ACHN (cell line): Measurements from ENCODE around the gene VTN.

Experiments
- DNase-seq: peaks from one replicate; pipeline ENCODE4 v3.0.0-alpha.2; 2015
- in situ Hi-C: cut with HindIII; loops from 2 replicates; pipeline ENCODE4 v1.10.0; 2017; ENCODE audit warnings: low sequenced_read_pairs, low pct_ligation_motif_present, low pct_unique_long_range_greater_than_20kb

The VTN gene

DNA sequence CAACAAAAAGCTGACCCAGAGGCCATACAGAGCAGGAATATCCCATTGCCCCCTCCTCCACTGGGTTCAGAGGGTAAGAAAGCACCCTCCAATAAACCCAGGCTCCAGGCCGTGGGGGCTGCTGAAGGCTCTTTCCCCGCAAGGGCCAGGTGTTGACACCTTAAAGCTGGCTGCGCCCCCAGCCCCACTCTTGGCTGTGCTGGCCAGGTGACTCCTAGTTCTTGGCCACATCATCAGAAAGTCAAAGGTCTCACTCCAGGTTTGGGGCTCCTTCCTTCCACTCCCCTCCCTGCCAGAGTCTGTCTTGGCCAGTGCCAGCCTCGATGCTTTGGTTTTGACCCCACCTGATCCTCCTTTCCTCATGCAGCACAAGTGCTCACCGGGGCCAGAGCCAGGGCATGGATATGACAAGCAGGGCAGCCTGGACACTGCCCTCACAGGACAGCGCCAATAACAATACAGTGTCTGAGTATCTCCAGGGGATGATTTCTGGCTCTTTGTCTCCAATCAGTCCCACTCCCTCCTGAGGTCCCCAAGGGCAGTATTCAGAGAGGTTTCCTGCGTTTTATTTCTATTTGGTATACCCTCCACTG is 27.7 kb upstream of the VTN start:
- no peak for DNase-seq
- in situ Hi-C loops: no loop called here

DNA sequence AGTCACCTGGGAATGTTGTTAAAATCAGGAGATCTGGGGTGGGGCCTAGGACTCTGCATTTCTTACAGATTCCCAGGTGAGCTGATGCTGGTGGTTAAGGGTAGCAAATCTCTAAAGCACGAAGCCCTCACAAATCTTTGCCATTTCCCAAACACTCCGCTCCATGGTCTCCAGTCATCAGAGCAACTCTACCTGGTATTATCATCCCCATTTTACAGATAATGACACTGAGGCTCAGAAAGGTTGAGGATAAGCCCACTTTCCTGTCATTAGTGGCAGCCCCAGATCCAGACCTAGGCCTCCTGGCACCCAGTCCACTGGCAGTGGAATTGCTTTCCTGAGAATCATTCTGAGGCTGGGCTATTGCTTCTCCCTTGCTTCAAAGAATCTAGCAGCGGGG is 27.2 kb upstream of the VTN start:
- in situ Hi-C loops: no loop called here
- no peak for DNase-seq

GRCh38 chr17:28396635-28397239 is 26.6 kb upstream of the VTN start:
- in situ Hi-C loops: no loop called here

GRCh38 chr17:28395968-28396367 is 25.9 kb upstream of the VTN start:
- no peak for DNase-seq
- in situ Hi-C loops: no loop called here

More at GRCh38 chr17:28396635-28397239, 26.6 kb upstream of the VTN start:
- no peak for DNase-seq

DNA sequence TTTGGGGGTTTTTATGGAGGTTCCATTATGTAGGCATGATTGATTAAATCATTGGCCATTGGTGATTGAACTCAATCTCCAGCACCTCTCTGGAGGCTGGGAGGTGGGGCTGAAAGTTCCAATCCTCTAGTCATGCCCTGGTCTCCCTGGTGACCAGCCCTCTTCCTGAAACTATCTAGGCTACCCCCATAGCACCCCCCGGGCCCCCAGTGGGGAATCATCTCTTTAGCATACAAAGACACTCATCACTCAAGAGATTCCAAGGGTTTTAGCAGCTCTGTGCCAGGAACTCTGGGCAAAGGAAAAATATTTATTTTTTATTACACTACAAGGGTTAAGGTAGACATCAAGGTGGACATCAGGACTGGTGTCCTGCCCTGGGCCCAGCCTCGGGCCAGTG is 25.3 kb upstream of the VTN start:
- DNase-seq: no peak
- in situ Hi-C loops: no loop called here

- in situ Hi-C loops: no loop called here
- peak; percentile 36 for DNase-seq
Observed at GRCh38 chr17:28394337-28395116, 24.4 kb upstream of the VTN start.

DNA sequence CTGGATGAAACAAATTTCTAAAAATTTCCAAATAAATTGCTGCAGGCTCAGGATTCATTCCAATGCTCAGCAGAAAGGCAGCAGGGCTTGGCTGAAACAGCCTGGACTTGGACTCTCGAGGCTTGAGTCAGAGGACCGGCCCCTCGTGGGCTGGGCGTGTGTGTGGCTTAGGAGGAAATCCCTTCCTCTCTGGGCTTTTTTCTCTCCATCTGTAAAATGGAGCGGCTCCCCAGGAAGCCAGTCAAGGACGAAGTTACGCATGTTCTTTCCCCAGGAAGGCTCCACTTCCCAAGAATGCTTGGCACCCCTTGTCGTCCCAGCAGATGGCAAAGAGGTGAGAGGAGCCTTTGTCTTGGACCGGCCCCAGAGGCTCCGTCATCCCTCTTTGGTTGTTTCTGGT is 22.4 kb upstream of the VTN start:
- in situ Hi-C loops: no loop called here
- no peak for DNase-seq

DNA sequence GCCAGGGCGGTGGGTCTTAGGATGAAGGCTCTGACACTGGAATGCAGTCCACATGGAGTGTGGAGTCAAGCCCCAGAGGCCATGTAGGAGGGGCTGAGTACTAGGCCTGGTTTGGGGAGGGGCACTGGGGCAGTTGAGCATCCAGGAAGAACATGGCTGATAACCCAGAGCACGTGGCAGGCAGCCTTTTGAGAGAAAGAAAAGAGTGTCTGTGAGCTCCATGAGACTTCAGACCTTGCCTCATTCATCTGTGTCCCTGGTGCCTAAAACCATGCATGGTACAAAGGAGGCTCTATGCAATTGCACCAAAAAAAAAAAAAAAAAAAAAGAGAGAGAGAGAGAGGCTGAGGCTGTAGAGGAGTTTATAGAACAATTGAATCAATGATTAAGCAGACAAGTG is 21.3 kb upstream of the VTN start:
- no peak for DNase-seq
- in situ Hi-C loops: no loop called here

- in situ Hi-C loops: no loop called here
- no peak for DNase-seq
Observed at GRCh38 chr17:28390984-28391383, 20.9 kb upstream of the VTN start.

DNA sequence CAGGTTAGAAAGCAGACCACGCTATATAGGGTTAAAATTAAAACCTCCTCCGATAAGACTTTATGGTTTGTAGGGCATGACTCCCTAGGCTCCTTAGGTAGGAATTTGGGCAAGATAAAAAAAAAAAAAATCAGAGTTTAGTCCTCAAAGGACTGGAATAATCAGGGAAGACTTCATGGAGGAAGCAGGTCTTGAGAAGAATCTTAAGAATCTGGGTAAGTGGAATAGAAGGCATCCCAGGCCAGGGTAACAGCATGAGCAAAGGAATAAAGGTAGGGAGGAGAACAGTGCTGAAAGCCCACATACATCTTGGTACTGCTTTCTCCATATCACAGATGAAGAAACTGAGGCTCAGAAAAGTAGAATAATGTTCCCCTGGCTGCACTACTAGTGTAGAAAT is 20.5 kb upstream of the VTN start:
- DNase-seq: no peak
- in situ Hi-C loops: no loop called here

GRCh38 chr17:28390141-28390540 is 20.0 kb upstream of the VTN start:
- in situ Hi-C loops: no loop called here
- no peak for DNase-seq

DNA sequence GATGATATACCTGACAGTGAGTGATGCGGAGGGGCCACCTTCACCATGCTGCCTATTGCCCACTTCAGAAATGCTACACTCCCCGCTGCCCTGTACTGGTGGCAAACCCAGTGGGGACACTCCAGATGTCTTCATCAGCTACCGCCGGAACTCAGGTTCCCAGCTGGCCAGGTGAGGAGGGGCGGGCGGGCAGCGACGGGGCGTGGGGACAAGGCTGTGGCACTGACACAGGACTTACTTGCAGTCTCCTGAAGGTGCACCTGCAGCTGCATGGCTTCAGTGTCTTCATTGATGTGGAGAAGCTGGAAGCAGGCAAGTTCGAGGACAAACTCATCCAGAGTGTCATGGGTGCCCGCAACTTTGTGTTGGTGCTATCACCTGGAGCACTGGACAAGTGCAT is 18.0 kb upstream of the VTN start:
- in situ Hi-C loops: no loop called here
- DNase-seq: no peak

DNA sequence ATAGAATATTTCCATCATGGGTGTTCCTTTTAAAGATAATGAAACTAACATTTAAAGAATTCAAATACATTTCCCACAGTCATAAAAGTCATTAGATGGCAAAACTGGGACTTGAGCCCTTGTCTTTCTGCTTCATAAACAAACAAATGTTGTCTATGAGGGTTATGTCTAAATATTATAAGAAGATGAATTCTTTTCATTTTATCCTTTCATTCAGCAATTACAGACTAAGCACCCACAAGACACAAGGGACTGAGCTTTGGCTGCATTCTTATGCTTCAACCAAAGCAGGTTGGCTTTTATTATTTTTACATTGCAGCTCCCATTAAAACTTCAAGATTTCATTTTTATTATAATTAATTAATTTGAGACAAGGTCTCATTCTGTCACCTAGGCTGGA is 16.3 kb upstream of the VTN start:
- DNase-seq: no peak
- in situ Hi-C loops: no loop called here

- in situ Hi-C loops: no loop called here
- no peak for DNase-seq
Observed at GRCh38 chr17:28385406-28385805, 15.3 kb upstream of the VTN start.

- DNase-seq: peak; percentile 15
- in situ Hi-C loops: no loop called here
Observed at GRCh38 chr17:28385037-28385400, 14.9 kb upstream of the VTN start.

- DNase-seq: peak; percentile 87
- in situ Hi-C loops: no loop called here
Observed at GRCh38 chr17:28384281-28385036, 14.4 kb upstream of the VTN start.

DNA sequence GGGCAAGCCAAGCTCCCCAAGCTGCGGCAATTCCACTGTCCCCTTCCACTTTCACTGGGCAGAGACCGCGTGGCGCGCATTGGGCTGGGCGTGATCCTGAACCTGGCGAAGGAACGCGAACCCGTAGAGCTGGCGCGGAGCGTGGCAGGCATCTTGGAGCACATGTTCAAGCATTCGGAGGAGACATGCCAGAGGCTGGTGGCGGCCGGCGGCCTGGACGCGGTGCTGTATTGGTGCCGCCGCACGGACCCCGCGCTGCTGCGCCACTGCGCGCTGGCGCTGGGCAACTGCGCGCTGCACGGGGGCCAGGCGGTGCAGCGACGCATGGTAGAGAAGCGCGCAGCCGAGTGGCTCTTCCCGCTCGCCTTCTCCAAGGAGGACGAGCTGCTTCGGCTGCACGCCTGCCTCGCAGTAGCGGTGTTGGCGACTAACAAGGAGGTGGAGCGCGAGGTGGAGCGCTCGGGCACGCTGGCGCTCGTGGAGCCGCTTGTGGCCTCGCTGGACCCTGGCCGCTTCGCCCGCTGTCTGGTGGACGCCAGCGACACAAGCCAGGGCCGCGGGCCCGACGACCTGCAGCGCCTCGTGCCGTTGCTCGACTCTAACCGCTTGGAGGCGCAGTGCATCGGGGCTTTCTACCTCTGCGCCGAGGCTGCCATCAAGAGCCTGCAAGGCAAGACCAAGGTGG is 11.2 kb upstream of the VTN start:
- DNase-seq: no peak
- in situ Hi-C loops: no loop called here

DNA sequence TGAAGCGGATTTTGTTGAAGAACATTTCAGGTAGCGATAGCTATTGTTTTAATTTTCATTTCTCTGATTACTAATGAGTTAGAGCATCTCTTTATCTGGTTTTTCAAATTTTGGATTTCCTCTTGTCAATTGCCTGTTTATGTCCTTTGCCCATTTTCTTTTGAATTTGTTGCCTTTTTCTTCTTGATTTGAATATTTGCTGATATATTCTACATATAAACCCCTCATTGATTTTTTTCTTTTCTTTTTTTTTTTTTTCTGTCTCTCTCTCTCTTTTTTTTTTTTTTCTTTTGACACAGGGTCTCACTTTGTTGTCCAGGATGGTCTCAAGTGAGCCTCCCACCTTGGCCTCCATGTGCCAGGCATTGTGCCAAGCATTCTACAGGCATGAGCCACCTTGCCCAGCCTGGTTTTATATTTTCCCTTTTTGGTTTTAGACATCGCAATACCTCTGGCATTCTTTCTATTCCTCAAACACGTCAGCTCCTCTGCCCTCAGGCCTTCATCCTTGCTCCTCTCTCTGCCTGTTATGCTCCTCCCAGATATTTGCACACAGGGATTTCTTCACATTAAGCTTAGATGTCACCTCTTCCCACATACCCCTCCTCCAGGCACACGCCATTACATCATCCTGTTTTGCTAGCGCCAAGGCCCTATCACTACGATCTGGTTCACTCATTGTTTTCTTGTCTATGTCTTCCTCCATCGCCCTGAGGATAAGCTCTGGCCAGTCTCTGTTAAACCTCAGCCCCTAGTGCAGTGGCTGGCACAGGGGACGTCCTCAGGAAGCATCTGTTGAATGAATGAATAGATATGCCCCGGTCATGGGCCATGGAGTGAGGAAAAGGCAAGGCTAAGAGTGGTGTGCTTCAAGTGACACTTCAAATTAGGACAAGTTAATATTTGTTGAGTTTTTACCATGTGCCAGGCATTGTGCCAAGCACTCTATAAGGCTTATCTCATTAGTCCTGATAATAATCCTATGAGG is 10.0 kb upstream of the VTN start:
- no peak for DNase-seq
- in situ Hi-C loops: no loop called here
